HG03354 (cell line): ENCODE results near the gene TIAM1.

Source experiments
- ATAC-seq: cut with Tn5 transposase; IDR thresholded peaks from one replicate; pipeline ENCODE4 v1.9.1; 2021; ENCODE audit warnings: mild to moderate bottlenecking; ENCODE audit not compliant: unreplicated experiment, poor library complexity, severe bottlenecking

TIAM1 gene

DNA sequence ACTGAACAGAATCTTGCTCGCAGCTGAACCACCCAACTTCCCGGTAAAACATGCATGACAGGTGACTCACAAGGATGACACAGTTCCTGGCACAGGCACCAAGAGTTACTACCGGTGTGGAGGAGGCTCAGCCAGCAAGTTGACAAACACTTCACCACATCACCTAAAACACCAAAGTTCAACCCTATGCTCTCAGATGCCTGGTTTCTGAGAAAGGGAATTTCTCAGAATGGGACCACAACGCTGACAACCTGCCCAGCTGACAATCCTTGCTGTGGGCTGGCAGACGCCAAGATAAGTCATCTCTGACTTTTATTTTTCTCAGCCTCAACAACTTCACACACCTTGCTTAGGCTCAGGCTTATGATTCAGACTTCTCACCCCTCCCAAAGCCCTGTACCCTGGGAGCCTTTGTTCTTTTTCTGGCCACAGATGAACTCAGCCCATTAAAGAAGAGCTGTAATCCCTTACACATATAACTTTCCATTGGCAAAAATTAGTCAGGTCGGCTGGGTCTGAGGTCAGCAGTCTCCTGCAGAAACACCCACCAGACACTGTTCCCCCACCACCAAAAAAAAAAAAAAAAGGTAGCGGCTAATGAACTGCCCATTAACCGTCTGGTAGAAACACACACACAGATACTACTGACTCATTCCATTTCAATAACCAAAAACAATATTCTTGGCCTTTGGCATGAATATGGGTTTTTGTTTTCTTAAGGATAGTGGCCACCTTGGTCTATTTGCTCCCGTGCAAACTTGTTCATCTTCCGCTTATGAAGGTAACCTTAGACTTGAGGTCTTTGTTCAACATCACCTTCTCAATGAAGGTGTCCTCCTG, 10.8 kb upstream of the TIAM1 start:
- ATAC-seq = no peak

DNA sequence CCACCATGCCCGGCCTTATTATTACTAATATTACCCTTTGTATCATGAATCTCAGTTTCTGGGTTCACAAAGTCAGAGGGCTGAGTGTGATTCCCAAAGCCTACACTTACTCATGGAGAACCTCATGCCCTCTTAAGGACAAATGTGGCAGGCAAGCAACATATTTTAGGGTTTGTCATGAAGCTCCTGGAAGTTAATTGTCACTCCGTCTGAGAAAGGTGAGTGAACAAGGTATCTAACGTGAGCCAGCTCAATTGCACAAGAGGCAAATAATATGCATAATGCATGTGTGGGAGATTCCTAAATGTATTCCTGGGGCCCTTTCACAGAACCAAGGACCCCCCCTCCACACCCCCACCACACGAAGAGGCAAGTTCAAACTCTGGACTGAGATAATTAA, 10.1 kb upstream of the TIAM1 start:
- no peak for ATAC-seq

DNA sequence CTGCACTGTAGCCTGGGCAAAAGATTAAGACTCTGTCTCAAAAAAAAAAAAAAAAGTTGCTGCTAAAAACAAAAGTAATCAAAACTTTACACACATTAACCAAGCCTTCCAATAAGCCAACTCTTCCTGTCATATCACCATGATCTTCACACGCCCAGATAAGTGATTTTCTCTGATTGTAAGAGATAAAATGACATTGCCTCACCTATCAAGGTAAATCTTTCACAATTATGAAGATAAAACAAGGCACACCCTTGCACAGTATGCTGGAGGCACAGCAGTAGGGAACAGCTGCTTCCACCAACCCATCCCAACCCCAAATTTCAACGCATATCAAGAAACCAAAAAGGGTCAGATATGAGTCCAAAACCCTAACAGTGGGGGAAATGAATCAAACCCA, 8.8 kb upstream of the TIAM1 start:
- no peak for ATAC-seq

DNA sequence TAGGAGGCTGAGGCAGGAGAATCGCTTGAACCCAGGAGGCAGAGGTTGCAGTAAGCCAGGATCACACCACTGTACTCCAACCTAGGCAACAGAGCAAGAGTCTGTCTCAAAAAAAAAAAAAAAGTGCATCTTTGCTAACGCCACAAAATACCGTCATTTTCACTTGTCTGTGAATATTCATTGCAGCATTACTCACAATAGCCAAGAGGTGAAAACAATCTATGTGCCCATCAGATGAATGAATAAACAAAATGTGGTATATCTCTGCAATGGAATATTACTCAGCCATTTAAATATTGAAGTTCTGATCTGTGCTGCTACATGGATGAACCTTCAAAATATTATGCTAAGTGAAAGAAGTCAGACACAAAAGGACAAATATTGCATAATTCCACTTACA, 7.9 kb upstream of the TIAM1 start:
- ATAC-seq = no peak

DNA sequence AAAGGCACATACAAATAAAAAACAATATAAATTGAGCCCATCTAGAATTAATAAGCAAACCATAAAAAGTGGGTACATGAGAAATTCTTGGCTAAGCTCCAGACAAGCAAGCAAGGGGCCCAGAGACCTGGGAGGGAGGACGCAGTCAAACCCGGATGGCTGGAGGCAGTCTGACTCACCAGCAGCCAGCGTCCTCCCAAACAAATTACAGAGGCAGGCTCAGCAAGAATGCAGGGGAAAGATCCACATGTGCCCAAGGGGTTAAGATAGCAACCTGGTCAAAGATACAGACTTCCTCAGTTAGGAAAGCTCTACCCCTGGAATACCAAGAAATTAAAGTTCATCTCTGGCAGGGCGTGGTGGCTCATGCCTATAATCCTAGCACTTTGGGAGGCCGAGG, 7.4 kb upstream of the TIAM1 start:
- no peak for ATAC-seq

DNA sequence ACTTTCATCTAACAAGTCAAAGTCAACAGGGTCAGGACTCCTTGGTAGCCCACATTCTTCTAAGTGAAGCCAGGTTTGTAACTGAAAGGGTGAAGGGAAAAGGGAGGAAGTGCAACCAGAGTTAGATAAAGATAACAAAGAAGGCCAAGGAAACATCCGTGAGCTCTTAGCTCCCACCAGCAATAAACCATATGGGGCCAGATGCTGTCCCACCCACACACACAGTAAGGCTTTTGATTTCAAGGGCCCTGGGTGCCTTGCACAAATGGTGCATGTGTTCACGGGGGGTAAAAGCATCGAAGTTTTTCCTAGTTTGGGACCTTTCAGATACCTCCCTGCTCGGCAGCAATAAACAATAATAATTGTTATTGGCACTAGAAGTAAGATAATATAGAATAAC, 5.1 kb upstream of the TIAM1 start:
- no peak for ATAC-seq

DNA sequence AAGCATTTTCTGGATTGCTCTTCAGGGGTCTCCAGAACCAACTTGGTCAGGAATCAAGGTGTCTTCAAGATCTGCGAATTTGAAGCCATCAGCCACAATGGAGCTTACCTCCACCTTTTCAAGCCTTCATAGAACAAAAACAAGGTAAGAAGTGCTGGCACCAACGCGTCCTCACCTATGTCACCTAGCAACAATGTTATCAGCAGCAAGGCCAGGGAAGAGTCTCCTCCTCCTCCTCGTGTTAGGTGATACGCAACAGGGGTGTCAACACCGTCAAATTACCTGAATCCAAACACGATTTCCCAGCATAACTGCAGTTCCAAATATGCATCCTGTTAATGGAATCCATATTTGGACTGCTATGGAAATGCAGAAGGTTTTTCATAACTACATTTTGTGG, 4.1 kb upstream of the TIAM1 start:
- ATAC-seq = no peak

DNA sequence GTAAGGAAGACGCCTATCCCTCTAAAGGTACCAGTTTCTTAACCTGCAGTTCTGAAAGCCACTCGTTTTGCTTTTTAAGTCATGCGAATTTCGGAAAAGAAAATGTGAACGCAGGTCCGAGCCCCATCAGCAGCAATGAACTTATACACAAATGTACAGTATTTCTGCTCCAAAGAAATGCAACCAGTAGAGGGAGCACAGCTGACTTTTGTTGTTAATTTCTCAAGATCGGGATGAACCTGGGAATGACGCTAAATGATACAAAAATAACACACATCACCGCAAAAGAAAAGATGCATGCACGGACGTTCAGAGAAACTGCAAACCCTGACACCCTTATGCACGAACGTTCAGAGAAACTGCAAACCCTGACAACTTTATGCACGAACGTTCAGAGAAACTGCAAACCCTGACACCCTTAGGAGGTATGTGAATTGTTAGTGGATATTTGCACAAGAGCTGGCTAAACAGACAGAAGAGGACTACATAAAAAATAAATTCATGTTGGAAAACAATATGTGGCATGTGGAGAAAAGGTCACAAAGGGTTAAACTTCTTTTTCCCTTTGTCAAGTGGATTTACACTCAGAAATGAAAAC, 3.5 kb upstream of the TIAM1 start:
- no peak for ATAC-seq

DNA sequence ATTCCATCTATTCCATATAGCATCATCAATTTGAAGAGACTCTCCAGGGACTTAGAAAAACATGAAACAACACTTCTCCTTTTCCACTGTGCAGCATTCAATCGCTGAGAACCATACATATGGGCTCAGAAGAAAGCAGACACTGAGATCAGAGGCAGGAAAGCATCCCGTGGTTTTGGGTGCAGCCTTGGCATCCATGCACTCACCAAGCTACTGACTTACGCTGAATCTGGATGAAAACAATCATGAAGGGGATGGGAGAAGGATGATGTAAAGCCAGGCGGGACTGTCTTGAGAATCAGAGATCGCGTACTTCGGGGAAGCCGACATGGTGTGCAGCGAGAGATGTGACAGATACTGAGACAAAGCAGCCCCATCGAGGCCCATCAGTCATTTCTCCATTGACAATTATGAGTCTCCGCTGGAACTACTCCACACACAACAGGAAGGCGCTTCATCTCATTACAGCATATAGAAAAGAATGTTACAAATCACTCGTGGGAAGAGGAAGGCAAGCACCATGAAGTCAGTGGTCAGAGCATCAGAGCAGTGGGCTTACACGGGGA, 2.3 kb upstream of the TIAM1 start:
- no peak for ATAC-seq

DNA sequence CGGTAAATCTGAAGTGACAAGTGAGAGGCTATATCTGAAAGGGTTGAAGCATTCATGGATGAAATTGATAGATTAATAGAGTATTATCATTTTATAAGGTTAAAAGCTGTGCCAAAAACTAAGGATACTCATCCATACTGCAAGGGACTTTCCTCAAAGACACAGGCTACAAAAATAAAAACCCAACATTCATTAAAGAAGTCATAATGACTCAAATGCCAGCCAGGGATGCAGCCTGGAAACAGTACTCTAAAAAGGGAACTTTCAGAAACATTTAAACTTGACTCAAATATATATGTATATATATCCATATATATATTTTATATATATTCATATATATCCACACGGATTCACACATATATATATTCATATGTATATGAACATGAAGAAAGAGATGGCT, 1.1 kb upstream of the TIAM1 start:
- no peak for ATAC-seq

DNA sequence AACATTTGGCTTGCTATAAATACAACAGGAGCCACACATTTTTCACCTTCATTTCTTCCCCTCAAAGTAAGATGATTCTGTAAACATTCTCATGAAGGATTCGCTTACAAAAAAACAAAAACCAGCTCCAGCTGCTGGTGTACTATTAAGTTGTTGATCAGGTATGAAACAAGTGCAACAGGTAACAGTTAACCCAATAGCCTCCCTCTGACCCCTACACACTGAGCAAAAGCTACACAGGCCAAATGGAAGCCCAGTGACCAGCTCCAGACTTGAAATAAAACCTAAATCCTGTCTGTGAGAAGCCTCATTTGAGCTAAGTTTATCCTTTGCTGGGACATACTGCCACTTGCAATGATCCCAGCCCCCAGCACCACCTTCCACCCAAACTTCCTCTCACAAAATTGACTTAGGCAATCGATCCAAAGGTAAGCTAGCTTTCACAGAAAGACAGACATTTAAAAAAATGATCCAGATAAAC, 991 bp downstream of the TIAM1 start:
- no peak for ATAC-seq

DNA sequence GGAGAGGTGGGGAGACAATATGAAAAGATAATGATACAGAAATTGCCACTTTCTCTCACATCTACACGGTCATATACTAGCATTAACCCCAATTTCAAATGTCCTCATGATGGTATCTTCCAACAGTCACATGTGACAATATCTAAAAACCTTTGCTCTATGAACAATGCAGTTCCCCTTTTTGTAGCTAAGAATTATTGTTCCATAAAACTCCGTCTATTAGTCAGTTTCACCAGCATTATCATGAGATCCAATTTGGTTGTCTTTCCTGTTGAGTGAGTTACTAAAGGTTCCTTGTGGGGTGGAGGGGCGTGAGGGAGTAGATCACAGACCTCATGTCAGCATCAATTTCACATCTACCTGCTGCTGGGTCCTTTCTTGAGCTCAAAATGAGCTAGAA, 1.7 kb downstream of the TIAM1 start:
- ATAC-seq = no peak

DNA sequence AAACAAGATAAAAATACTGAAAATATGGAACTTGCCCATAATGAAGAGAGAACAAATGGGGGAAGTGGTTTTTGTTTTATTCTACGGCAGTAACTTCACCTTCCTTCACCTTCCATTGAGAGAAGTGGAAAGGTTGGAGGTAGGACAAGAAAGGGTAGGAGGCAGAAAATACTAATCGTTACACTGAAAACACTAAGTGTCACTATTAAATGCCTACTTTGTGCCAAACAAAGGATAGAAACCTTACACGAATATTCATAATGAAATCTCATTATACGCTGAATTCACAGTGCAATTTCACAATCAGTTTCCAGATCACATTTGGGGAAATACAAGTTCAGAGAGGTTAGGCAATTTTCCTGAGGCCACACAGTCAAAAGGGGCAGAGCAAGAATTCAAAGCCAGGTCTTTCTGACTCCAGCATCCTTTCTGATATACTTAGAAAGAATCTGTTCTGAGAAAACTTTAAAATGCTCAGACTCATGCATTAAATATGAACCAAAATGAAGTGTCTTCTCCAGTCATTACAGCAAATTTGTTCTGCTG, 3.0 kb downstream of the TIAM1 start:
- ATAC-seq = no peak

DNA sequence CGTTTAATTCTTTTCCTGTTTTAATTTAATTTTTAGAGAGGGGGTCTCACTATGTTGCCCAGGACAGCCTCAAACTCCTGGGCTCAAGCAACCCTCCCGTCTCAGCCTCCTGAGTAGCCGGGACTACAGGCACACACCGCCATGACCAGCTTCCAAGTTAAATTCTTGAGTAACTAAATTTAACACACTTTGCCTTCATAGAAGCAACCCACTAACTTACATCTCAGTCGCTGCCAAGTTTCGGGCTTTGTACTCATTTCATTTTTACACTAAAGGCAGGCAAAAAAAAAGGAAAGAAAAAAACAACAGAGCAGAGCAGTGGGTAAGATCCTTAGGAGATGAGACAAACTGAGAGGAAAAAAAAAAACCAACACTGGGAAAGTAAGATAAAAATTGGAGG, 3.5 kb downstream of the TIAM1 start:
- no peak for ATAC-seq

DNA sequence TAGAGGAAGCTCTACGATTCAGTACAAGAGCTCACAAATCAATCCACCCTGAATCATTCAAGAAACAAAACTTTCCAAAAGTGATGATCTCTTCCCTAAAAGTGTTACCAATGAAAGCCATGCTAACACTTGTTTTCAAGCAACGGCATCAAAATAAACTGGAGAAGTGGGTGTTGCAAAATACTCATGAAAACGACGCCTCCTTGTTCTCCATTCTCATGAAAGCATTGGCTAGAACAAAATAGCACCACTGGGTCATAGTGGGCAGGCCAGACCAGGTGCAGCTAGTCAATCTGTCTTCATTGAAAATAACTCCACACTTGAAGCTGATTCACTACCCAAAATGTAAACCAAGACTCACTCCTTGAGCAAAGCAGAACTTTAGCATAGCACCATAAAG, 4.3 kb downstream of the TIAM1 start:
- no peak for ATAC-seq

DNA sequence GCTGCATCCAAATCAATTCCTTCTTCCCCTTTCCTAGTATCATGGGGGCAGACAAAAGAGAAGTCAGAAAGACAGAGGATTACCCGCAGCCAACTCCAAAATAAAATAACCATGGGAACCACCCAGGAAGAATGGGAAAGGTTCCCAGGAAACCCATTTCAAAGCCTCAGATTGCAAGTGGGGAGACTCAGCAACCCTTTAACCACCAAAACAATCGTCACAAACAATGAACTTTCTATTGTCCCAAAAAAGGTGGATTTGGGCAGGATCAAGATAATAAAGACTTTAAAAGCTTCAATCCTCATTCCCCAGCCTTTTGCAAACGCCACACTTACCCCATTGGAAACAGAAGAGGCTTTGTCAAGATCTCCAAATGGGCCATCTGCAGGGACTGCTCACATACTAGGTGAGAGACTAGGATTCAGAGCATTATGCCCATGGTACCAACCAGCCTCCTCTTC, 5.1 kb downstream of the TIAM1 start:
- ATAC-seq = no peak

DNA sequence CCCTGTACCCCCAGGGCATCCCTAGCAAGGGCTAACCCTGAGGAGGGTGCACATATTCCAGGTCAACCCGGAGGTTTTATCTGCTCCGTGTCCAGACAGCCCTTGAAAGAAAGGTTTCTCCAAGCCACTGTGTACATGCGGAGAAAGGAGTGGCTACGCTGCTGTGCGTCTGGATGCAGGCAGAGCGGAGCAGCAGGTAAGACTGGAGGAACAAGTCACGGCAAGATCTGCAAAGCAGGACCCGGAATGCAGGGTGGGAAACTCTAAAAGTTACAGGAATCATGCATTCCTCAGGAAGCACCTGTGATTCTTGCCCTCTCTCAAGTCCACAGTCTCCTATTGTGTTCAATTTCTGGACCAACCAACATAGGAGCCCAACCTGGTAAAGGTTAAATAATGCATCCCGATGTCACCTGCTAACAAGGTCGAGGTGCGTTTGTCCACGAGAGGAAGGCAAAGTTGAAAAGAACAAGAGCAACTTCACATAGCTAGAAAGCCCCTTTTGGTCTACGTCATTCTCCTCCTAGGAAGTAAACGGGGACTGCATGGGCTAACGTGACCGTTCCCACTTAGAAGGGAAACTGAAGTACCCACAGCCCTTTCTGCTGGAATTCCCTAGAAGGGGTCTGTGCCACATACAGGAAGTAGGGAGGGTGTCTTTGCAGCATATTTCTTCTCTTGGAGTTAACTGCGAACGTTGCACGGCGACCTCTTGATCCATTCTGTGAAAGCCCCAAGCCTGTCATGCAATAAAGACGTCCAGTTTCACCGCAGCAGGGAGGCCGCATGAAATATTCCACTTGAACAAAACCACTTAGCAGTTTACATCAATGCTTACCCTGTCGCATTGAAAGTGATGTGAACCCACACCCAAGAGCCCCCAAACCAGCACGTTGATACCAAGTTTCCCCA, 5.8 kb downstream of the TIAM1 start:
- ATAC-seq = no peak

DNA sequence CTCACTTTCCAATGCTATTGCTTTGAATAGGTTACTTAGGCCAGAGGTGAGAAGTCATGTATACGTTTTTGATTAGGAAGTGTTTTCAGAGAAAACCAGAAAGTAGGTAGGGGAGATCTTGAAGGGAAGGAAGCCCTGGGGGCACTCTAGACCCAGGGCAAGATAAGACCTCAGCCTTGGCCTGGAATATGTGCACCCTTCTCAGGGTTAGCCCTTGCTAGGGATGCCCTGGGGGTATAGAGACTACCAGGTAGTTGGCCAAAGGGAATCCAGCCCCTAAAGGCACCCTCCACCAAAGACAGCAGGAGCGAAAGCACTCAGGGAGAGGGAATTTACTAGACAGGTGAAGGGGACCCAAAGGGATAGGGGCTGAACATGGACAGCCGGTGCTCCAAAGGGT, 7.0 kb downstream of the TIAM1 start:
- ATAC-seq = no peak

DNA sequence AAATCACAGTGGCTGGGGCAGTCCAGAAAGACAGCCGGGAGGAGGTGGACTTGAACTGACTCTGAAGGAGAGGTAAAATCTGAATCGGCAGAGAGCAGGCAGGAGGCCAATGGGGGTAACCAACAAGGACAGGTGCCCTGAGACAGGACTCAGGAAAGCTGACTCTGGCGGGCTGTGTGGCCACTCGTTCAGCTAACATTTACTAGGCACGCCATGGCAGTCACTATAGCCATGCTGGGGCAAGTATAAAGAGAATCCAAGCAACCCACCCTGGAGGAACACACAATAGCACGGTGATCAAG, 7.4 kb downstream of the TIAM1 start:
- no peak for ATAC-seq
